Midbrain (tissue), 1 donor: Measurements from ENCODE around the gene MTHFR.
"Not testable (repeated sequence)": the region's sequence is repeated elsewhere in the genome, so short reads cannot be mapped to it uniquely, and the experiment has no call there.

Experiments used
- DNase-seq: peaks from one replicate; lab custom pipeline; 2025; lab: John Stamatoyannopoulos, UW

MTHFR gene

DNA sequence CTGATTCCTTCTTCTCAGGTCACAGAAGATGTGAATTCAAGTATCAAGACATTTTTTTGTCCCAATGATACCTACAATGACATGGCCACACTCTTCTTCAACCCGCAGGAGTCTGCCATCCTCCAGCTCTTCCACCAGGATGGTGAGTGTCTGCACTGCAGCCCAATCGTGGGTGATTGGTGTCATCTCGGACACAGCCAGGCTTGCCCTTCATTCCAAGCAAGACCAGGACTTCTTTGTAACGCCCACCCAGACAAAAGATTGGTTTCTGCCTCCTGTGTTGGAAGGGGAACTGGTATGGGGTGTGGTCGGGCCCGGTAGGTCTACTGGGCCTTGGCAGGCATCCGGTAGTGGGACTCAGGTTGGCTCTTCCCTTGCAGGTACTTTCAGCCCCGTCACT lies 27.7 kb upstream of the MTHFR start:
- no peak for DNase-seq

DNA sequence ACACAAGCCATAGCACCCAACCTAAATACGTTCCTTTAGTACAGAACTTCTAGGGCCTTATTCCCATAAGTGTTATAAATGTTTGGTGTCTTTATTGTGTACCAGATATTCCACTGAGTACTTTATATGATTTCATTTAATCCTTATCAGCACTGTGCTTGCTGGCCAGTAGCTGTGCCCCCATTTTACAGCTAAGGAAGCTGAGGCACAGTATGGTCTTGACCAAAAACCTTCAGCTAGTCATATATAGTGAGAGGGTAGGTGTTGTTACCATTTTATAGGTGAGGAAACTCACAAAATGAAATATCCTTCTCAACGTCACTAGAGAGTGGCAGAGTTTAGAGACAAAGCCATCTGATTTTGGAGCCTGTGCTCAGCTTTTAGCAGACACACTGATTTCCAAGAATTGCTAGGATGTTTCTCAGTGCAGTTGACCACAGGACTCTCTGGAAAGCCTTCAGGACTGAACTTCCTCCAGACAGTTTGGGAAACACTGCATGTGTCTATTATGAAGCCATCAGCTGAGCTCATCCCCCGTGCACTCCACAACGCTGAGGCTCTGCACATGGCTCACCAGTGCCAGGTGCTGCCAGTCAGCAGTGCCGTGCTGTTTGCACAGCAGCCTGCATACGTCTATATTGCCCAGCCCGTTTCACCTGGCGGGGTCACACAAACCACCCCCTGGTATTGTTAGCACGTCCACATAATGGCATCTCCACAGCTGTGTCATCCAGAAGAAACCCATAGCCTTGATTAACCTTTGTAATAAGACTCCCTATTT lies 26.4 kb upstream of the MTHFR start:
- DNase-seq = no peak

DNA sequence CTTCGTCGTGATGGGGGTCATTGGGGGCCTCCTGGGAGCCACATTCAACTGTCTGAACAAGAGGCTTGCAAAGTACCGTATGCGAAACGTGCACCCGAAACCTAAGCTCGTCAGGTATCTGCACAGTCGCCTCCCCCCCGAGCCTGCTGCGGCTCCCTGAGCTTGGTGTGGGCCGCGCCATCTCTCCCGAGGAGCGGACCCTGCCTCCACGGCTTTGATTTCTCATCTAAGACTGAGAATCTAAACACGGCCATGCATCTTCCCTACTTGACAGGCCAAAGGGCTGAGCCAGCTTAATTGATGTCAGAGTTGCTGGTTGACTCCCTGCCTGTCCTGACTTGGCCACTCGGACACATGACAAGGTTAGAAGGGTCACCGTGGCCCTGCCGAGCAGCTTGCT lies 22.7 kb upstream of the MTHFR start:
- no peak for DNase-seq

DNA sequence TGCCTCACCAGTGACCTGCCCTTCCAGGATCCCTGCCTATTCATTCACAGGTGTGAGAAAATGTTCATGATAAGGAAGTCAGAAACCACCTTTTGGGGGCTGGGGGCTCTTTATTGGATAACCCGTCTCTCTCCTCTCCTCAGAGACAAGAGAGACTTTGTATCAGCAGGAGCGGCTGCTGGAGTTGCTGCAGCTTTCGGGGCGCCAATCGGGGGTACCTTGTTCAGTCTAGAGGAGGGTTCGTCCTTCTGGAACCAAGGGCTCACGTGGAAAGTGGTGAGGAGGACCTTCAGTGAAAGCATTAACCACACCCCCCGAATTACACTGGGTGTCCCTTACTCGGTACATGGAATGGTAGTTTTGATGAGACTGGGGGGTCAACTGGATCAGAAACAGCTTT lies 21.2 kb upstream of the MTHFR start:
- DNase-seq = no peak

DNA sequence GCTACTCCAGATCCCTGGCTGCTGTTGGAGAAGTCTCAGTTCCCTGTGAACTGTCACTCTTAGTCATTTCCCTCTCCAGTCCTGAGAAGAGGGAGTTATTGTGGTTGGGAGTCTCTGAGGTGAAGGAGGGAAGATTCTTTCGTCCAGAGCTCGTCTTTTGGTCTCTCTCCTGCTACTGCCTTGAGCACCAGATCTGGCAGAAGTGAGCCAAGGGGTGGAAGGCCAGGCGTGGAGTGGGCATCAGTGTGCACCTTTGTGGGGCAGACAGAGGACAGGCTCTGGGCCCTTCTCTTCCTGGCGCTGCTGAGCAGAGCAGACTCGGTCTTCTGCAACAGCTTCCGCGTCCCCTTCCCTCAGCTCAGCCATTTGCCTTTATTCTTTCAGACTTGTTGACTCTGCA lies 19.4 kb upstream of the MTHFR start:
- DNase-seq = no peak

DNA sequence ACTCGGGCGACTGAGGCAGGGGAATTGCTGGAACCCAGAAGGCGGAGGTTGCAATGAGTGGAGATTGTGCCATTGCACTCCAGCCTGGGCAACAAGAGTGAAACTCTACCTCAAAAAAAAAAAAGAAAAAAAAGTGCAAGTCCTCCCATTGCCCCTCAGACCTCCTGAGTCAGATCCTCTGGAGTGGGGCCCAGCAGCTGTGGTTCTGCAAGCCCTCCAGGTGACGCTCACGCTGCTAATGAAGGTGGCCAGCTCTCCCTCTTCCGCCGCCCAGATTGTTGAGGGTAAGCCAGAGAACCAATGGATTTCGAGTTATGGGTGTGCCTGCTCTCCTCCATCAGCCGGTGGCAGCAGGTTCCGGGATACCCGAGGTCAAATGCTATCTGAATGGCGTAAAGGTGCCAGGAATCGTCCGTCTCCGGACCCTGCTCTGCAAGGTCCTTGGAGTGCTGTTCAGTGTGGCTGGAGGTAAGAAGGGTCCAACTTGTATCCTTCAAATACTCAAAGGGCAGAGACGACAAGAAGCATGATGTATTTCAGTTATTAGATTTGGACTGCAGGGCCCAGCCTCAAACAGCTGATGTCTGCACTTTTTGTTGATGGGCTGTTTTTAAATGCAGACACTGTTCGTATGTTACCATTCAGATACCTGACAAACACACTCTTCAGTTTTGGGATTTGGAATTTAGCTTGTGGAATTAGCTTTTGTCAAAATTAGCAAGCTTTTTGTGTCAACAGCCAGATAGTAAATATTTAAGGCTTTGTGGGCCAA lies 17.8 kb upstream of the MTHFR start:
- DNase-seq = no peak

DNA sequence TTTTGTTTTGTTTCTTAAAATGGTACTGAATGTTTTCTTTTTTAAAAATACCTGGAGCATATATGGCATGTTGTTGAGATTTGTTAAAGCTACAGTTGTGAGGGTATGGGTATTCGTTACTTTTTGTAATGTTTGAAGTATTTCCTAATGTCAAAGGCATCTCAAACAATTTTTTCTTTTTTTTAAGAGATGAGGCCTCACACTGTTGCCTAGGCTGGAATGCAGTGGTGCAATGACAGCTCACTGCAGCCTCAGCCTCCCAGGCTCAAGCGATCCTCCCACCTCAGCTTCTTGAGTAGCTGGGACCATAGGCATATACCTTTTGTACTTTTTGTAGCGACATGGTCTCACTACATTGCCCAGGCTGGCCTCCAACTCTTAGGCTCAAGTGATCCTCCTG lies 16.3 kb upstream of the MTHFR start:
- DNase-seq = no peak

DNA sequence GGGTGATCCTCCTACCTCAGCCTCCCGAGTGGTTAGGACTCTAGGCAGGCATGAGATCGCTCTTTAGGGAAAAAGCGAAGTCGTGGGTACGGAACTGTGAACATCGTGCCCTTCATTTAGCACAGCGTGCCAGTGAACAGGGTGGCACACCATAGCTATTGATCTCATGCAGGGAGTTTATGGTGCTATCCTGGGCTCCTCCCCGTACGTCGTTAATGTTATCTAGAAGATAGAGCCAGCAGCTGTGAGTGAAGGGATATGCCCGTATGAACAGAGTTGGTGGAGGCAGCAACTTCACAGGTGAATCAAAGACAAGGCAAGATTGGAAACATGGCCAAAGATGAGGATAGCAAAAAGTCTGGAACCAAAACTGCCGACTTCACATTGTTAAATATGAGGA lies 11.4 kb upstream of the MTHFR start:
- no peak for DNase-seq

DNA sequence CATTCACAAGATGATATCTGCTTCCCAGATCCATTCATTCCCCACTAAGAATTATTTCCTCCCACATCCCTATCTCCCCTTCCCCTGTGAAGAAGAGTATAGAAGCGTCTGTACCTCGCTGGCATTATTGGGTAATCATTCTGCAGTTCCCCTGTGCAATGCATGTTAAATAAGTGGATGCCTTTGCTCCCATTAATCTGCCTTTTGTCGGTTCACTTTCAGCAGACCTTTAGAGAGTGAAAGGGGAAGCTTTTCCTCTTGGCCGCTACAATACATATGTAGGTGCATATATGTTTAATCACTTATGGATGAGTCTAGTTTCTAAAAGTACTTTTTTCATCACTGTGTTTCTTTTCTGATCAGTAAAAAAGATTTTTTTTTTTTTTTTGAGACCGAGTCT lies 7.3 kb upstream of the MTHFR start:
- DNase-seq = no peak

DNA sequence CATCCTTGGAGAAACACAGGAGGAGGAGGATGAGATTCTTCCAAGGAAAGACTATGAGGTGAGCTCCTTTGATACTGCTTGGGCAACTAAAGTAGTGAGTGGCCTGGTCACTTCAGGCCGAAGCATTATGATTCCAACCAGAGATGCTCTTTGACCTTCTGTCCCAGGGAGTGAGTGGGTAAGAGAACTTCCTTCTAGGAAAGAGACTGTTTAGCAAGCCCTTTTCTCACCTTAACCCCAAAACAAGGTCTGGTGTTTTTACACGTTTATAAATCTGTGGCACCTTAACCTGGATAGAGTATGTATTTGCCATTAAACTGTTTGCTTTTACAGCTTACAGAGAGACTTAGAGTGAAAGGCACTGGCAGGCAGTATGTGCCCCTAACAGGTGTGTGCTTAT lies 1.4 kb upstream of the MTHFR start:
- DNase-seq = no peak

DNA sequence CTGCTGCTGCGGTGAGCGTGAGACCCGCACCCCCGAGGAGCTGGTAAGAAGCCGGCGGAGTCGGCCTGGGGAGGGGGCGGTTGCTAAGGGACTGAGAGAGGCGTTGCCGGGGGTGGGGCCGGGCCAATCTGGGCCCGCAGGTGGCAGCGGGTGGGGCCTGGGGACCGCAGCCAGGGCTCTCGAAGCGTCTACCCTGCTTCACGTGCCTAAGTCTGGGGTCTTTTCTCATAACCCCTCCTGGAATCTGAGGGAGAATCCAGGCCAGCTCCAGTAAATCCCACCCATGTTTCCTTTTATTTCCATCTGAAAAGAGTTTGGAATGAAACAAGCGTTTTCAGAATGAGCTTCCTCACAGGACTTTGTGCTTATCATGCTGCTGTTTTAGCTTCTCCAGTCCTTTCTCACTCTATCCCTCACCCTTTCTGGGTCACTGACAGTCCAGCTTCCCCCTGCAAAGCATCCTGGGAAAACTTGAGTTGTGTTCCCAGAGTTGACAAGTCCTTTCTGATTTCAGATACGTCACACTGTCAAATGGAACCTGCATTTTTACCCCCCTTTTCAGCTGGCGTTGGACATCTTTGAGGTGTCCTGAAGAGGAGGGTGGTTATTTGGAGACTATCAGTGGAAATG lies 658 bp upstream of the MTHFR start:
- peak; percentile 30 for DNase-seq

DNA sequence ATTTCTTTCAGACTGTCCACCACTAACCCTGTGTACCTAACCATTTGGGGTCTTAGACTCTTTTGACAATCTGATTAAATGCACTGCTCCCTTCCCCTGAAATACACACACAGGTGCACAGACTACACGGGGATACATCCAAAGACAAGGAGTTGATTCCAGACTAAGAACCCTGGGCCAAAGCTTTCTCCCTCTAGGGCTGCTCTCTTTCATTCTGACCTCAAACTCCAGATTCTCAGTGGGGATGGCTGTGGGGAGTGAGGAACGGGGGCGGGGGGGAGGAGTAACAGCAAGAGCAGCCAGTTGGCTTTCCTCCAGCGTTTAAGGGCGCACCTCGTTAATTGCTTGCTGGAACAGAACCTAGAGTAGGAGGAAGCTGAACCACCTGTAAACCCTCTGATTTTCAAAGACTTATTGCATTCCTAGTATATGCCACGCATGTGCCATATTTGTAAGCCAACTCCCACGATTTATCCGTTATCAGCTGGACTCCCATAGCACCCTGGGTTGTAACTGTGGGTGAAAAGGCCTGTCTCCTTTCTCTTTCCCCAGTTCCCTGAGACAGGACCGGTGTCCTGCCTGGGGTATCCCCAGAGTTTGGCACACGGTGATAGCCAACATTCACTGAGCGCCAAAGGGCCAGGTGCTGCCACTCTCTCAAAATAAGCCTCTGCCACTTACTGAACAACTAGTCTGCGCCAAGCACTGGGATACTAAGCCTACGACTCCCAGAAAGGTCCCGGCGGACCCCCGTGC lies 920 bp downstream of the MTHFR start:
- DNase-seq = no peak

DNA sequence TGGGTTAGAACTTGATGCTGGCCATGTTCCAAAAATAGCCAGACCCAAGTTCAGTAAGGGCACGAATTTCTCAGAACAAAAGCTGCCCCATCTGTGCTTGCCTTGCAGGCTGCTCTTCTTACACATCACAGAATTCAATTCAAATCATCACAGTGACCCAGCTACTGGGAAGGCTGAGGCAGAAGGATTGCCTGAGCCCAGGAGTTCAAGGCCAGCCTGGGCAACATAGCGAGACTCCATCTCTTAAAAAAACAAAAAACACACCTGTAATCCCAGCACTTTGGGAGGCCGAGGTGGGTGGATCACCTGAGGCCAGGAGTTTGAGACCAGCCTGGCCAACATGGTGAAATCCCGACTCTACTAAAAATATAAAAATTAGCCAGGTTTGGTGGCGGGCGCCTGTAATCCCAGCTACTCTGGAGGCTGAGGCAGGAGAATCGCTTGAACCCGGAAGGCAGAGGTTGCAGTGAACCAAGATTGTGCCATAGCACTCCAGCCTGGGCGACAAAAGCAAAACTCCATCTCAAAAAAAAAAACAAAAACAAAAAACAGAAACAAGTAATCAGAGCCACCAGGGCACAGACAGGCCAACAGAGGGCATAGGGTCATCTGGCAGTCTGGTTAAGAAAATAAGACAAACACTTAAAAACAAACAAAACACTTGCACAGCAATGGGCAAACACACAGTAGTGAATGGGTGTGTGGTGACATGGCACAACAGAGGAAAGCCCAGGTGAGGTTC lies 1.7 kb downstream of the MTHFR start:
- DNase-seq = not testable (repeated sequence)

DNA sequence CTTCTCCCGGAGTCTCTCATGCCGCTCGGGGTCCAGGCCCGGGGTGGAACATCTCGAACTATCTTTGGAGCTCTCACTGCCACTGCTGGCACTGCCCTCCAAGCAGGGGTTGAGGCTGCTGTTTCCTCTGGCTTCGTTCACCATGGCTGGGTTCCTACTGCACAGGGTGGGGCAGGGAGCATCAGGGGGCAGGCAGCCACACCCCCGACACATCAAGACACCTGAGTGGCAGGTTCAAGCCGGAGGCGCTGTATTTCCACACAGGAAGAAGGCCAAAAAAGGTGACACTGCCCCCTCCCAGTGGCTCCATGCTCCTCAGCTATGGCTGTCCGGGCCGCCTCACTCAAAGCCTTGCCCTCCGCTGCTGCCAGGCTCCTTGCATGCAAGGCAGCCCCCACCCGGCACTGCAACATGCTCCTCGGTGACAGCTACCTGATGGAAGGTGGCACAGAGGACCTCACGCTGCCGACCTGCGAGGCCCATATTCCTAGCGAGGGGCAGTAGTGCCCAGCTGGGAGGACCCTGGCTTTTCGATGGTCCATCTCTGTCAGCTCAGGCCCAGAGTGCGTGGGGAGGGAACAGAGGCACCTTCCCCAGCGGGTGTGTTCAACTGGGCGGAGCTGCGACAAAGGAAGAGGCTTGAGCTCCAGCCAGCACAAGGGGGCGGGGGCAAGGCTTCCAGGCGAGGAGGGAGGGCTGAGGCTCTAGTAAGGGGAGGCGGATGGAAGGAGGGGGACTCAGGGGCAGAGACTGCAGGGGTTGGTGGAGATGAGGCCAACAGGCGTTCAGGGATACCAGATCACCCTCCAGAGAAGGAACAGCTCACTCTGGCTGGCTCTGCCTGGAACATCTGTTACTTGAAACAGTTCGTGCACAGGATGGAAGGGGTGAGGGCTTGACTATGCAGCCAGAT lies 2.5 kb downstream of the MTHFR start:
- peak; percentile 39 for DNase-seq

DNA sequence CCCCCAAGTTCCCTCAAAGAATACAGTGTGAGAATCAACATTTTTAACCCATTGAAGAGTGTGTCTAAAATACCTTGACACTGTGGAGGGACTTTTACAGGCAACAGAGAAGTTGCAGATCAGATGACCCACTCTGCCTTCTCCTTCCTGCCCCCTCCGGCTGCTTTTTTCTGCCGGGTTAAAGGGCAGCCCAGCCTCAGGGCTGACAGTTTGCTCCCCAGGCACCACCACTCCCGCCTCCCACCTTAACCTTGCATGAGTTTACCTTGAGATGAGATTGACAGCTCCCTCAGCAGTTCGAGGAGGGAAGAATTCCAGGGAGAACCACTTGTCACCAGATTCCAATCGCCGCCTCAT lies 3.2 kb downstream of the MTHFR start:
- no peak for DNase-seq

DNA sequence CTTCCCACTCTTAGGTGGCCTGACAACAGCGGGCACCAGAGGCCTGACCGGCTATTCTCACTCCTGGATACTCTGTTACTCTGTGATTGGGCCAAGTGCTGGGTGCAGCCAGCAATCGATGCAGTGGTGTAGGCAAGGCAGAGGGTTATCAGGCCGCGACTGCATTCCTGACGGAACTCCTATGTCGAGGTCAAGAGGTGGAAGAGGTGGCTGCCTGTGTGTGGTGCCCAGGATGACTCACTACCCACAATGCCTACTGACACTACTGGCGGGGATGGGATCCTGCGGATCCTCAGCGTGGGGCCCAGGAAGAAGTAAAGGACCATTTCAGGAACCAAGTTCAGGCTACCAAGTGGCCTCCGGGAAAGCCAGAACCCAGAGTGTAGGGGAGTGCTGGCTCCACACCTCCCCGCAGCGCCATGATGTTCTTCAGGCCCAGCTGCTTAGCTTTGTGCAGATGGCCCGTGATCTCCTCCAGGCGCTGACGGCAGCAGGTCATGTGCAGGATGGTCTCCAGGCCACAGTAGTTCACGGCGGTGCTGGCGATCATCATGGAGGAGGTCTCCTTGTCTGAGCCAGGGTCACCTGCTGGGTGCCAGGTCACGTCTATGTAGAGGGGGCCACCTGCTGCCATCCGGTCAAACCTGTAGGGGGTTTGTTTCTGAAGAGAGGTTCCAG lies 4.9 kb downstream of the MTHFR start:
- no peak for DNase-seq

DNA sequence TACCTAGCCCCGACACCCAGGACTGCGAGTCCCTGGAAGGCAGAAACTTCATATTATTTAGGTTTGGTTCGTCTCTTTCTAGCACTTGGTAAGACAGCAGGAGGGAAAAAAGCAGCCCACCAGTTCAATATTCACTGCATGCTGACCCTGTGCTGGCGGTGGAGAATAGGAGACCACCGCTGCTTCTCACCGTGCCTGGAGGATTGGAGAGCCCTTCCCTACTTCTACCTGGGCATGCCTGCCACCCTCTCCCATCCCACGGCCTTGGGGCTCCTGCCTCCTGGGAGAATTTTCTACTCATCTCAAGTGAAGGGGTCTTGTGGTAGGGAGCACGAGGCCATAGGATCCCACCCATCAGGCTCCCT lies 5.4 kb downstream of the MTHFR start:
- no peak for DNase-seq

DNA sequence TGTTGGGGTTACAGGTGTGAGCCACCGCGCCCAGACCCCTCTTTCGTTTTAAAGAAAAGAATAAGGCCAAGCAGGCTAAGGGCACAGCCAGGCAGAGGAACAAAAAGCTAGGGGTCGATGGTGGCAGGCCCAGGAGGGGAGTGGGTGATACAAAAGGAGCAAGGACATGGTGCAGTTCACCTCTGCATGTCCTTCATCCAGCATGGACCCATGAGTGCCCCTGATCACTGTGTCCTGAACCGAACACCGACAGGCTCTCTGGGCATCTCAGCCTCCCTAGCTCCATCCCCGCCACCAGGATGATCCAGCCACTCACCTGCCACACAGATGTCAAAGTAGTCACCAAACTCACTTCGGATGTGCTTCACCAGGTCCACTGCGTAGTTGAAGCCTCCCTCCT lies 5.9 kb downstream of the MTHFR start:
- no peak for DNase-seq

DNA sequence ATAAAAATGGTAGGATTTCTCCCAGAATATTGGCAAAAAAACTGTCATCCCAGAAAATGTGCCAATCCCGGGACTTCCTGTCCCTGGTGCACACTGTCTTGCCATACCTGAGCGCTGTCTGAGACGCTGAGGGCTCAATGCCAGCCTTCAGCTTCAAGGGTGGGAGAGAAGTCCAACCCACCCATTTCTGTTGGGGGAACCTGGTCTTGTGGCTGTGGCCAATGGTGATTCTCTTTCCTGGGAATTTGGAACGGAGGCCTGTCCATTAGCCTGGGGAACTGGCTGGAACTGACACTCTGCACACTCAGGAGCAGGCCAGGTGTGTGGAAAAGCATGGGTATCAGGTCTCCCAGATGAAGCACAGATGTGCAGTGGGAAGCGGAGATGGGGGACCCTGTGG lies 6.7 kb downstream of the MTHFR start:
- DNase-seq = no peak

DNA sequence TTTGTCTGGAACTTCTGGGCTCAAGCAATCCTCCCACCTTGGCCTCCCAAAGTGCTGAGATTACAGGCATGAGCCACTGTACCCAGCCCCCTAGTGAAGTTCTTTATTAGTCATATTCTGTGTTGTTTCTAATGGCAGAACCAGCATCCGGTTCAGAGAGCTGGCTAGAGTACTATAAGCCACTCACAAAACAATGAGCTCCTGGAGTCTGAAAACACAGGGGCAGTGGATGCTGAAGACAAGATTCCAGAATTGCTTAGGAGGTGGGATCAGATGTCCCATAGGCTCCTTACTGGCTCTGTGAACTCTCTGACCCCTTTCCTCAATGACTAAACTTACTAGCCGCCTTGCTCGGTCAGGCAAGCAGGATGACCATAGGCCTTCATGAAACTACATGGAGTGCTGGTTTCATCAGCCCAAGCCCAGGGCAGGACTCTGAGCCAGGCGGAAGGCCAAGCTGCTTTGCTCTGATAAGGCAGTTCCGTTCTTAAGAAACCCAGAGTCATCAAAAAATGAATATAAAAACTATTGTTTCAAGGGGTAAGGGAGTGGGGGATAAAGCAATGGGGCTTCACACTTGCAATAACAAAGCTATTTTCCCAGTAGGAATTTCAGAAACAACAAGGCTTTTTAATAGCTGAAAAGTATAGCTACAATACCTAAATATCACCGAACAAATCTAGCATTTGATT lies 8.1 kb downstream of the MTHFR start:
- no peak for DNase-seq
